GM21737 (cell line): ENCODE measurements around the gene BARX1.

Source experiments
- ATAC-seq: cut with Tn5 transposase; IDR thresholded peaks from one replicate; pipeline ENCODE4 v1.9.1; 2021; ENCODE audit warnings: mild to moderate bottlenecking, moderate library complexity; ENCODE audit not compliant: unreplicated experiment

The BARX1 gene

GRCh38 chr9:93929231-93929630, 25.9 kb downstream of the BARX1 start:
- ATAC-seq: no peak

- ATAC-seq: no peak
Observed at GRCh38 chr9:93922535-93922934, 32.6 kb downstream of the BARX1 start.

- ATAC-seq: no peak
Observed at GRCh38 chr9:93920131-93920800, 34.9 kb downstream of the BARX1 start.

- no peak for ATAC-seq
Observed at GRCh38 chr9:93918061-93918460, 37.1 kb downstream of the BARX1 start.

GRCh38 chr9:93917121-93917853, 37.9 kb downstream of the BARX1 start:
- no peak for ATAC-seq

GRCh38 chr9:93916358-93916757, 38.8 kb downstream of the BARX1 start:
- no peak for ATAC-seq

- ATAC-seq: no peak
Observed at GRCh38 chr9:93911801-93912554, 43.2 kb downstream of the BARX1 start.

- ATAC-seq: no peak
Observed at GRCh38 chr9:93911136-93911745, 43.9 kb downstream of the BARX1 start.

- no peak for ATAC-seq
Observed at GRCh38 chr9:93910598-93910997, 44.6 kb downstream of the BARX1 start.

GRCh38 chr9:93910196-93910595, 45.0 kb downstream of the BARX1 start:
- no peak for ATAC-seq

- ATAC-seq: no peak
Observed at GRCh38 chr9:93909242-93909616, 45.9 kb downstream of the BARX1 start.

GRCh38 chr9:93908591-93909241, 46.4 kb downstream of the BARX1 start:
- no peak for ATAC-seq

- no peak for ATAC-seq
Observed at GRCh38 chr9:93907551-93908199, 47.5 kb downstream of the BARX1 start.

- ATAC-seq: no peak
Observed at GRCh38 chr9:93906195-93906880, 48.8 kb downstream of the BARX1 start.

- no peak for ATAC-seq
Observed at GRCh38 chr9:93905473-93906133, 49.6 kb downstream of the BARX1 start.

GRCh38 chr9:93904649-93905472, 50.3 kb downstream of the BARX1 start:
- no peak for ATAC-seq

- ATAC-seq: no peak
Observed at GRCh38 chr9:93903886-93904648, 51.1 kb downstream of the BARX1 start.
